K562 (cell line): Measurements from ENCODE around the gene FIZ1. TPM values are rescaled to one million over a fixed set of nuclear protein-coding genes. Genes with fewer than 3 reads are reported as not detected.

ENCODE experiments used
- CHAMP1 ChIP-seq: fragments of 450-650 bp; IDR thresholded peaks from 2 replicates; pipeline ENCODE4 v1.6.1; 2016; ENCODE audit warnings: mild to moderate bottlenecking
- ERF ChIP-seq: fragments of 450-650 bp; formaldehyde crosslinking; IDR thresholded peaks from 2 replicates; pipeline ENCODE4 v1.4.0; 2020; ENCODE audit warnings: mild to moderate bottlenecking, mixed read lengths
- GTF2A2 ChIP-seq: IDR thresholded peaks from 2 replicates; pipeline ENCODE4 v1.6.1; 2016; ENCODE audit warnings: mild to moderate bottlenecking, missing genetic modification characterization, missing compliant biosample characterization
- HEY1 ChIP-seq: fragments of 250-450 bp; sonication (Bioruptor Pico); IDR thresholded peaks from 2 replicates; pipeline ENCODE4 v1.5.0; 2020; ENCODE audit warnings: mild to moderate bottlenecking, moderate library complexity, borderline replicate concordance
- HNRNPH1 ChIP-seq: fragments of 200-400 bp; formaldehyde crosslinking; optimal IDR thresholded peaks from 2 replicates; pipeline ENCODE3; 2017; ENCODE audit warnings: low read depth, mild to moderate bottlenecking, low read length, moderate library complexity
- SMAD1 ChIP-seq: fragments of 150-350 bp; IDR thresholded peaks from 2 replicates; pipeline ENCODE4 v1.6.1; 2014; ENCODE audit warnings: low read length, low read depth; ENCODE audit not compliant: partially characterized antibody
- ZNF121 ChIP-seq: sonication (generic); formaldehyde crosslinking; conservative IDR thresholded peaks from 2 replicates; pipeline ENCODE4 v1.8.0; 2022; ENCODE audit warnings: missing genetic modification reagents
- ZNF644 ChIP-seq: fragments of 200-800 bp; sonication (Bioruptor generic); IDR thresholded peaks from 2 replicates; pipeline ENCODE4 v1.6.1; 2016; ENCODE audit warnings: low read depth, missing genetic modification characterization, missing compliant biosample characterization
- ZNF668 ChIP-seq: fragments of 250-450 bp; sonication (Bioruptor Pico); IDR thresholded peaks from 2 replicates; pipeline ENCODE4 v1.8.0; 2022; ENCODE audit warnings: mild to moderate bottlenecking, inconsistent platforms
- polyA plus RNA-seq, 8 experiments: library from polyadenylated mRNA; depleted of rRNA in 4 of 8; stranded (reverse) in 5 of 8; unstranded in 3 of 8; fragments of >200 nt; fragmentation: Nextera tagmentation in 2 of 8; fragmentation: Illumina TruSeq in 1 of 8; extraction: Ambion mirVana in 2 of 8; extraction: Trizol in 1 of 8; gene quantifications; 2 replicates each; pipeline versions ENCODE4 v1.2.1 to v1.2.3, GENCODE V29; 2011 to 2014; ENCODE audit warnings: inconsistent platforms in 1 of 8, missing spikeins in 1 of 8
- total RNA-seq, 7 experiments: library from RNA; depleted of rRNA in 6 of 7; stranded (reverse); fragments of >200 nt in 6 of 7; fragmentation: Illumina TruSeq in 2 of 7; extraction: Trizol in 2 of 7; gene quantifications; 2 replicates each; pipeline versions ENCODE4 v1.2.1 to v1.2.3, GENCODE V29; 2011 to 2021; ENCODE audit warnings: low replicate concordance in 1 of 7
- TF ChIP-seq, protein P1 (sequence below): fragments of 250-450 bp; sonication (Bioruptor Pico); IDR thresholded peaks from 2 replicates; pipeline ENCODE4 v1.8.0; 2021; ENCODE audit warnings: mild to moderate bottlenecking, moderate library complexity
- TF ChIP-seq, protein P2 (sequence below): IDR thresholded peaks from 2 replicates; pipeline ENCODE4 v1.6.1; 2011; ENCODE audit warnings: borderline replicate concordance, low read depth, mild to moderate bottlenecking, moderate library complexity, low read length; ENCODE audit not compliant: insufficient read depth, poor library complexity, severe bottlenecking
- TF ChIP-seq, protein P3 (sequence below), 3 experiments: fragments of 200-800 bp in 1 of 3; fragments of 250-450 bp in 1 of 3; fragments of 450-650 bp in 1 of 3; sonication (Bioruptor Pico) in 1 of 3; sonication (Bioruptor generic) in 1 of 3; formaldehyde crosslinking in 1 of 3; IDR thresholded peaks; 2 replicates each; pipeline versions ENCODE4 v1.6.1 to v1.8.0; 2016 to 2022; ENCODE audit warnings: mild to moderate bottlenecking in 2 of 3, missing genetic modification characterization in 2 of 3, missing compliant biosample characterization in 1 of 3, moderate library complexity in 1 of 3
- TF ChIP-seq, protein P4 (sequence below), 2 experiments: fragments of 150-350 bp in 1 of 2; IDR thresholded peaks; 2 replicates each; pipeline ENCODE4 v1.6.1; 2012 to 2016; ENCODE audit warnings: low read depth in 2 of 2, low read length in 2 of 2, mild to moderate bottlenecking in 1 of 2, moderate library complexity in 1 of 2

Gene FIZ1
- total and polyA plus RNA-seq, 9 of the 15 experiments (the other 6 are each of a cell fraction or from before 2014, with no cell fraction given) = 0.79 to 17.5 (median 5.5) TPM

GRCh38 chr19:55638864-55639359, 39.6 kb upstream of the FIZ1 start (continued):
- TF ChIP-seq, protein P1, sequence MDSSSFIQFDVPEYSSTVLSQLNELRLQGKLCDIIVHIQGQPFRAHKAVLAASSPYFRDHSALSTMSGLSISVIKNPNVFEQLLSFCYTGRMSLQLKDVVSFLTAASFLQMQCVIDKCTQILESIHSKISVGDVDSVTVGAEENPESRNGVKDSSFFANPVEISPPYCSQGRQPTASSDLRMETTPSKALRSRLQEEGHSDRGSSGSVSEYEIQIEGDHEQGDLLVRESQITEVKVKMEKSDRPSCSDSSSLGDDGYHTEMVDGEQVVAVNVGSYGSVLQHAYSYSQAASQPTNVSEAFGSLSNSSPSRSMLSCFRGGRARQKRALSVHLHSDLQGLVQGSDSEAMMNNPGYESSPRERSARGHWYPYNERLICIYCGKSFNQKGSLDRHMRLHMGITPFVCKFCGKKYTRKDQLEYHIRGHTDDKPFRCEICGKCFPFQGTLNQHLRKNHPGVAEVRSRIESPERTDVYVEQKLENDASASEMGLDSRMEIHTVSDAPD (CRISPR knock-in tag) = no peak
- TF ChIP-seq CHAMP1 (peak; percentile 80), HEY1 (CRISPR knock-in tag) (no peak), ZNF644 (tag) (0 out of 2 replicates have a peak, but pooled peaks have one; percentile 33), ZNF668 (no peak), ZNF121 (CRISPR knock-in tag) (peak; percentile 77), ERF (CRISPR knock-in tag) (0 out of 2 replicates have a peak, but pooled peaks have one; percentile 50), SMAD1 (no peak), HNRNPH1 (no peak), GTF2A2 (tag) (no peak)
- TF ChIP-seq, protein P2, sequence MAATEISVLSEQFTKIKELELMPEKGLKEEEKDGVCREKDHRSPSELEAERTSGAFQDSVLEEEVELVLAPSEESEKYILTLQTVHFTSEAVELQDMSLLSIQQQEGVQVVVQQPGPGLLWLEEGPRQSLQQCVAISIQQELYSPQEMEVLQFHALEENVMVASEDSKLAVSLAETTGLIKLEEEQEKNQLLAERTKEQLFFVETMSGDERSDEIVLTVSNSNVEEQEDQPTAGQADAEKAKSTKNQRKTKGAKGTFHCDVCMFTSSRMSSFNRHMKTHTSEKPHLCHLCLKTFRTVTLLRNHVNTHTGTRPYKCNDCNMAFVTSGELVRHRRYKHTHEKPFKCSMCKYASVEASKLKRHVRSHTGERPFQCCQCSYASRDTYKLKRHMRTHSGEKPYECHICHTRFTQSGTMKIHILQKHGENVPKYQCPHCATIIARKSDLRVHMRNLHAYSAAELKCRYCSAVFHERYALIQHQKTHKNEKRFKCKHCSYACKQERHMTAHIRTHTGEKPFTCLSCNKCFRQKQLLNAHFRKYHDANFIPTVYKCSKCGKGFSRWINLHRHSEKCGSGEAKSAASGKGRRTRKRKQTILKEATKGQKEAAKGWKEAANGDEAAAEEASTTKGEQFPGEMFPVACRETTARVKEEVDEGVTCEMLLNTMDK = peak; percentile 39
- TF ChIP-seq, protein P3, sequence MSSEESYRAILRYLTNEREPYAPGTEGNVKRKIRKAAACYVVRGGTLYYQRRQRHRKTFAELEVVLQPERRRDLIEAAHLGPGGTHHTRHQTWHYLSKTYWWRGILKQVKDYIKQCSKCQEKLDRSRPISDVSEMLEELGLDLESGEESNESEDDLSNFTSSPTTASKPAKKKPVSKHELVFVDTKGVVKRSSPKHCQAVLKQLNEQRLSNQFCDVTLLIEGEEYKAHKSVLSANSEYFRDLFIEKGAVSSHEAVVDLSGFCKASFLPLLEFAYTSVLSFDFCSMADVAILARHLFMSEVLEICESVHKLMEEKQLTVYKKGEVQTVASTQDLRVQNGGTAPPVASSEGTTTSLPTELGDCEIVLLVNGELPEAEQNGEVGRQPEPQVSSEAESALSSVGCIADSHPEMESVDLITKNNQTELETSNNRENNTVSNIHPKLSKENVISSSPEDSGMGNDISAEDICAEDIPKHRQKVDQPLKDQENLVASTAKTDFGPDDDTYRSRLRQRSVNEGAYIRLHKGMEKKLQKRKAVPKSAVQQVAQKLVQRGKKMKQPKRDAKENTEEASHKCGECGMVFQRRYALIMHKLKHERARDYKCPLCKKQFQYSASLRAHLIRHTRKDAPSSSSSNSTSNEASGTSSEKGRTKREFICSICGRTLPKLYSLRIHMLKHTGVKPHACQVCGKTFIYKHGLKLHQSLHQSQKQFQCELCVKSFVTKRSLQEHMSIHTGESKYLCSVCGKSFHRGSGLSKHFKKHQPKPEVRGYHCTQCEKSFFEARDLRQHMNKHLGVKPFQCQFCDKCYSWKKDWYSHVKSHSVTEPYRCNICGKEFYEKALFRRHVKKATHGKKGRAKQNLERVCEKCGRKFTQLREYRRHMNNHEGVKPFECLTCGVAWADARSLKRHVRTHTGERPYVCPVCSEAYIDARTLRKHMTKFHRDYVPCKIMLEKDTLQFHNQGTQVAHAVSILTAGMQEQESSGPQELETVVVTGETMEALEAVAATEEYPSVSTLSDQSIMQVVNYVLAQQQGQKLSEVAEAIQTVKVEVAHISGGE (CRISPR knock-in tag; IDR thresholded peaks at IDR 0.05) = peak in 1 of 3 experiments; percentile 28; a peak in 1 of 6 replicates
- TF ChIP-seq, protein P4, sequence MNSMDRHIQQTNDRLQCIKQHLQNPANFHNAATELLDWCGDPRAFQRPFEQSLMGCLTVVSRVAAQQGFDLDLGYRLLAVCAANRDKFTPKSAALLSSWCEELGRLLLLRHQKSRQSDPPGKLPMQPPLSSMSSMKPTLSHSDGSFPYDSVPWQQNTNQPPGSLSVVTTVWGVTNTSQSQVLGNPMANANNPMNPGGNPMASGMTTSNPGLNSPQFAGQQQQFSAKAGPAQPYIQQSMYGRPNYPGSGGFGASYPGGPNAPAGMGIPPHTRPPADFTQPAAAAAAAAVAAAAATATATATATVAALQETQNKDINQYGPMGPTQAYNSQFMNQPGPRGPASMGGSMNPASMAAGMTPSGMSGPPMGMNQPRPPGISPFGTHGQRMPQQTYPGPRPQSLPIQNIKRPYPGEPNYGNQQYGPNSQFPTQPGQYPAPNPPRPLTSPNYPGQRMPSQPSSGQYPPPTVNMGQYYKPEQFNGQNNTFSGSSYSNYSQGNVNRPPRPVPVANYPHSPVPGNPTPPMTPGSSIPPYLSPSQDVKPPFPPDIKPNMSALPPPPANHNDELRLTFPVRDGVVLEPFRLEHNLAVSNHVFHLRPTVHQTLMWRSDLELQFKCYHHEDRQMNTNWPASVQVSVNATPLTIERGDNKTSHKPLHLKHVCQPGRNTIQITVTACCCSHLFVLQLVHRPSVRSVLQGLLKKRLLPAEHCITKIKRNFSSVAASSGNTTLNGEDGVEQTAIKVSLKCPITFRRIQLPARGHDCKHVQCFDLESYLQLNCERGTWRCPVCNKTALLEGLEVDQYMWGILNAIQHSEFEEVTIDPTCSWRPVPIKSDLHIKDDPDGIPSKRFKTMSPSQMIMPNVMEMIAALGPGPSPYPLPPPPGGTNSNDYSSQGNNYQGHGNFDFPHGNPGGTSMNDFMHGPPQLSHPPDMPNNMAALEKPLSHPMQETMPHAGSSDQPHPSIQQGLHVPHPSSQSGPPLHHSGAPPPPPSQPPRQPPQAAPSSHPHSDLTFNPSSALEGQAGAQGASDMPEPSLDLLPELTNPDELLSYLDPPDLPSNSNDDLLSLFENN (IDR thresholded peaks at IDR 0.05; ENCODE audit: low read depth in 2 of 2, low read length in 2 of 2) = 0 out of 4 replicates have a peak, but pooled peaks of 1 of the 2 experiments have one; percentile 32
